Measurements from ENCODE around the gene GABBR2. TPM values are rescaled to one million over a fixed set of nuclear protein-coding genes. Genes with fewer than 3 reads are reported as not detected.

The GABBR2 gene
- polyA plus RNA-seq, 1 of the 3 experiments (the other 2 are of a cell fraction): not detected

GRCh38 chr9:98634685-98635336 lies 73.9 kb downstream of the GABBR2 start:
- no peak overlapping the region for H2AFZ ChIP-seq (ENCODE audit: low read depth)
- H3K27me3 ChIP-seq (ENCODE audit: insufficient read depth): no peaks in the 10 kb centered on the region
- H3K4me1 ChIP-seq (ENCODE audit: control insufficient read depth in 1 of 2, insufficient read depth in 2 of 2, low read depth in 1 of 2, low read length in 1 of 2): no peaks in the 10 kb centered on the region
- H3K9ac ChIP-seq: no peak overlapping the region
- no peak overlapping the region for H3K4me2 ChIP-seq
- ChIA-PET POLR2A (no interaction called here), CTCF (no interaction called here)
- no peaks in the 10 kb centered on the region for H3K79me2 ChIP-seq (ENCODE audit: insufficient read depth)
- no peak for DNase-seq
- no peak overlapping the region for H3K27ac ChIP-seq (ENCODE audit: low read depth in 2 of 2, low read length in 1 of 2)
- no peak overlapping the region for H3K4me3 ChIP-seq (ENCODE audit: low read depth in 2 of 2, low read length in 1 of 2)
- WGBS (ENCODE audit: low lambda C conversion rate): 67% methylated on average over 7 of the region's 7 CpGs
- H3K9me2 ChIP-seq: no peaks in the 10 kb centered on the region
- no peaks in the 10 kb centered on the region for H4K20me1 ChIP-seq (ENCODE audit: insufficient read depth)
- no peaks in the 10 kb centered on the region for H3K9me3 ChIP-seq
- no peaks in the 10 kb centered on the region for H3K36me3 ChIP-seq (replicated peaks in 1 of 2; ENCODE audit: control insufficient read depth in 1 of 2, insufficient read depth in 2 of 2, low read length in 1 of 2)
- H3F3A ChIP-seq (replicated peaks; ENCODE audit: insufficient read depth): no peaks in the 10 kb centered on the region
- TF ChIP-seq FOXM1 (IDR thresholded peaks at IDR 0.05; ENCODE audit: low read depth) (no peak), PBX3 (IDR thresholded peaks at IDR 0.05) (no peak), REST (IDR thresholded peaks at IDR 0.05; ENCODE audit: low read depth, low read length) (no peak), NRF1 (IDR thresholded peaks at IDR 0.05; ENCODE audit: low read depth, low read length) (no peak)

GRCh38 chr9:98632839-98633238 lies 75.9 kb downstream of the GABBR2 start:
- no peak for TF ChIP-seq TEAD4 (IDR thresholded peaks at IDR 0.05; ENCODE audit: borderline replicate concordance, insufficient read depth)
- TF ChIP-seq FOSL2 (IDR thresholded peaks at IDR 0.05; ENCODE audit: borderline replicate concordance, low read depth): no peak
- no peak for TF ChIP-seq FOXJ3 (CRISPR knock-in tag; IDR thresholded peaks at IDR 0.05)
- no peak for TF ChIP-seq USF1 (IDR thresholded peaks at IDR 0.05; ENCODE audit: borderline replicate concordance, low read depth)
- no peak for TF ChIP-seq TAF1 (IDR thresholded peaks at IDR 0.05; ENCODE audit: borderline replicate concordance, low read depth, low read length)
- TF ChIP-seq POLR2AphosphoS5 (IDR thresholded peaks at IDR 0.05; ENCODE audit: low read depth, low read length): no peak
- TF ChIP-seq SIN3A (IDR thresholded peaks at IDR 0.05; ENCODE audit: borderline replicate concordance, low read depth, low read length): no peak
- Histone ChIP-seq H3K36me3 (replicated peaks in 1 of 2; ENCODE audit: control insufficient read depth in 1 of 2, insufficient read depth in 2 of 2, low read length in 1 of 2) (no peaks in the 10 kb centered on the region), H3F3A (replicated peaks; ENCODE audit: insufficient read depth) (no peaks in the 10 kb centered on the region), H2AFZ (ENCODE audit: low read depth) (no peak overlapping the region), H3K79me2 (ENCODE audit: insufficient read depth) (no peaks in the 10 kb centered on the region), H3K27me3 (ENCODE audit: insufficient read depth) (no peaks in the 10 kb centered on the region), H3K27ac (ENCODE audit: low read depth in 2 of 2, low read length in 1 of 2) (no peak overlapping the region), H3K4me1 (ENCODE audit: control insufficient read depth in 1 of 2, insufficient read depth in 2 of 2, low read depth in 1 of 2, low read length in 1 of 2) (no peaks in the 10 kb centered on the region), H3K4me3 (ENCODE audit: low read depth in 2 of 2, low read length in 1 of 2) (no peak overlapping the region), H3K9me2 (no peaks in the 10 kb centered on the region), H4K20me1 (ENCODE audit: insufficient read depth) (no peaks in the 10 kb centered on the region), H3K9ac (no peak overlapping the region), H3K9me3 (no peaks in the 10 kb centered on the region), H3K4me2 (no peak overlapping the region)
- no peak for DNase-seq
- 12% methylated on average over 4 of the region's 4 CpGs for WGBS (ENCODE audit: low lambda C conversion rate)
- CTCF ChIA-PET: no interaction called here
- POLR2A ChIA-PET: no interaction called here
